Measurements from ENCODE around the gene SOD1.

SOD1 gene

DNA sequence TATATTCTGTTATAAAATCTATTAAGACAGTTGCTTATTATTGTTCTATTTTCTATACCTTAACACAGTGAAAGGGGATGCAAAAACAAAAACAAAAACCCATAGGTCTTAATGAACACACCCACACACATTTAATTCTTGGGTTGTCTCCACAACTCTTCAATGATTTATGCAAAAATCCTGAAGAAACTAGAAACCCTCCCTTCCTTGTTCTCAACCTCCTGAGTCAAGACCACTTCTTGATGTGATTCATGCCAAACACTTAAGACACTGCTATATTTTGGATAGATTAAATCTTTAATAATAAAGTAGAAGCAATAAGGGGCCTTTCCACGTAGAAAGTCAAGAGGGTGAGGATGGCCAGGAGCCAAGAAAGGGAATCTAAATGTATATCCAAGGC is 49.0 kb downstream of the SOD1 start:
- Histone ChIP-seq H3K36me3 (ENCODE audit: control insufficient read depth, insufficient read depth, low read length) (peaks cover 16% of the 10 kb centered on the region), H3K4me1 (ENCODE audit: control insufficient read depth, insufficient read depth, low read length, poor library complexity, severe bottlenecking) (peaks cover 9% of the 10 kb centered on the region), H3K4me3 (ENCODE audit: extremely low read depth, insufficient read depth, low read length, poor library complexity, severe bottlenecking) (no peak overlapping the region), H3K9me3 (ENCODE audit: control insufficient read depth, low read length) (no peaks in the 10 kb centered on the region), H3K27ac (ENCODE audit: low read depth, low read length, severe bottlenecking) (no peak overlapping the region)
- WGBS, 2 experiments (ENCODE audit: insufficient coverage in 2 of 2) = 100% methylated on average over 1 of the region's 1 CpG

- H3K4me3 ChIP-seq (ENCODE audit: extremely low read depth, insufficient read depth, low read length, poor library complexity, severe bottlenecking) = no peak overlapping the region
- H3K9me3 ChIP-seq (ENCODE audit: control insufficient read depth, low read length) = no peaks in the 10 kb centered on the region
- 80% methylated on average over 1 of the region's 1 CpG; no CpG with 5 or more reads in 1 of the 2 experiments for WGBS, 2 experiments (ENCODE audit: insufficient coverage in 2 of 2)
- peaks cover 26% of the 10 kb centered on the region for H3K4me1 ChIP-seq (ENCODE audit: control insufficient read depth, insufficient read depth, low read length, poor library complexity, severe bottlenecking)
- no peak overlapping the region for H3K27ac ChIP-seq (ENCODE audit: low read depth, low read length, severe bottlenecking)
- peaks cover 4% of the 10 kb centered on the region for H3K36me3 ChIP-seq (ENCODE audit: control insufficient read depth, insufficient read depth, low read length)
These were observed 51.1 kb downstream of the SOD1 start for GRCh38 chr21:31710586-31710985.

DNA sequence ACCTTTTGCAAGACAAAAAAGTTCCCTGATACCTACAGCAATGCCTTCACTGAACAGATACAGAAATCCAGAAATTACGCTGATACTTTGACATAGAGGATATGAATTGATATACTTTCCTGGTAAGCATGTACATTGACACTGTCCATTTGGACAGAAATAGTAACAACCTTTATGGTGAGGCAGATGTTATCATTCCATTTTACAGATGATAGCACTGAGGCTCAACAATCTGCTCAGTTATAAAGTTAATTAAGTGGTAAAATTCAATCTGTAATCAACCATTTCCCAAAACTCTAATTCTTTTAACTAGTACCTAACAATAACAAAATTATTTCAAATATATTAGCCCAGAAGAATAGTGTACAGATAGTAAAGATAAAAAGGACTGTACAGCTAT is 51.8 kb downstream of the SOD1 start:
- no peak overlapping the region for H3K27ac ChIP-seq (ENCODE audit: low read depth, low read length, severe bottlenecking)
- H3K9me3 ChIP-seq (ENCODE audit: control insufficient read depth, low read length) = no peaks in the 10 kb centered on the region
- peaks cover 26% of the 10 kb centered on the region for H3K4me1 ChIP-seq (ENCODE audit: control insufficient read depth, insufficient read depth, low read length, poor library complexity, severe bottlenecking)
- WGBS, 2 experiments (ENCODE audit: insufficient coverage in 2 of 2) = no CpG with 5 or more reads among the region's 1 CpG
- H3K4me3 ChIP-seq (ENCODE audit: extremely low read depth, insufficient read depth, low read length, poor library complexity, severe bottlenecking) = no peak overlapping the region
- H3K36me3 ChIP-seq (ENCODE audit: control insufficient read depth, insufficient read depth, low read length) = peaks cover 3% of the 10 kb centered on the region

DNA sequence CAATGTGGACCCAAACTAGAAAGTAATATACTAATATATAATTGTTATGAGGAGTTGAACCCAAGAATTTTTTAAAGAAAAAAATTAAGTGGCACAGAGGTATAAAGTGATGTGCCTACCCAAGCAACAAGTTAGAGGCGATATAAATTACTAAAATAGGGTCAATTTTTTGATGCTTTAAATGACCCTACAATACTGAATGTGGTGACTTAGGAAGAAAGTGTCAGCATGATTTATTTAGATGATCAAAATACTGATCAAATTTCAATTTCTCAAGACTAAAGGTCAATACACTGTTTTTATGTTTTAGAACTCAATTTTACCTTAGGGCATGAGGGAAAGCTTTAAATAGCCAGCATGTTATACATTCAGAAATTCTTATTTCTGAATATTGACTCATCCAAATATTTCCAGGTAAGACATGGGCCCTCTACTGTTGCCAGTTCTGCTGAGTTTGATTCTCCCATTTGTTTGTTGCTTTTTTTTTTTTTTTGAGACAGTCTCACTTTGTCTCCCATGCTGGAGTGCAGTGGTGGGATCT is 52.3 kb downstream of the SOD1 start:
- H3K9me3 ChIP-seq (ENCODE audit: control insufficient read depth, low read length) = no peaks in the 10 kb centered on the region
- H3K4me1 ChIP-seq (ENCODE audit: control insufficient read depth, insufficient read depth, low read length, poor library complexity, severe bottlenecking) = peaks cover 26% of the 10 kb centered on the region
- no CpG with 5 or more reads among the region's 1 CpG for WGBS, 2 experiments (ENCODE audit: insufficient coverage in 2 of 2)

DNA sequence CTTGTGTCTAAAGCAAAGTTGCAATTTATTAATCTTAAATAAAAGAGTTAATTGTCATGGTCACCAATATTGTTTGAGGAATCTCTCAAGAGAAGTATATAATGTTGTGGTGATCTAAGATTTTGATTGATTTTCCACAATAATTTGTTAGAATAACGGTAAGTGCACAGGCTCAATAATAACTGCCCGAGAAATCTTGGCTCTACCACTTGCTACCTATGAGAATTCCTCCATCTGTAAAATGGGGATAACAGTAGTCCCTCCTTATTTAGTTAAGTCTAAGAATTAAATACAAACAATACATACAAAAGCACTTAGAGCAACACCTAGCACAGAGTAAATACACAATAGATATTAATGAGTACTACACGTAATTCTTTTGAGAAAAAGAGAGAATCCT is 53.6 kb downstream of the SOD1 start:
- Histone ChIP-seq H3K4me3 (ENCODE audit: extremely low read depth, insufficient read depth, low read length, poor library complexity, severe bottlenecking) (no peak overlapping the region), H3K36me3 (ENCODE audit: control insufficient read depth, insufficient read depth, low read length) (no peaks in the 10 kb centered on the region), H3K4me1 (ENCODE audit: control insufficient read depth, insufficient read depth, low read length, poor library complexity, severe bottlenecking) (peaks cover 26% of the 10 kb centered on the region), H3K27ac (ENCODE audit: low read depth, low read length, severe bottlenecking) (no peak overlapping the region), H3K9me3 (ENCODE audit: control insufficient read depth, low read length) (no peaks in the 10 kb centered on the region)
- WGBS, 2 experiments (ENCODE audit: insufficient coverage in 2 of 2) = 100% methylated on average over 1 of the region's 3 CpGs; no CpG with 5 or more reads in 1 of the 2 experiments

More for the DNA sequence above, 52.3 kb downstream of the SOD1 start:
- Histone ChIP-seq H3K36me3 (ENCODE audit: control insufficient read depth, insufficient read depth, low read length) (no peaks in the 10 kb centered on the region), H3K4me3 (ENCODE audit: extremely low read depth, insufficient read depth, low read length, poor library complexity, severe bottlenecking) (no peak overlapping the region), H3K27ac (ENCODE audit: low read depth, low read length, severe bottlenecking) (no peak overlapping the region)

DNA sequence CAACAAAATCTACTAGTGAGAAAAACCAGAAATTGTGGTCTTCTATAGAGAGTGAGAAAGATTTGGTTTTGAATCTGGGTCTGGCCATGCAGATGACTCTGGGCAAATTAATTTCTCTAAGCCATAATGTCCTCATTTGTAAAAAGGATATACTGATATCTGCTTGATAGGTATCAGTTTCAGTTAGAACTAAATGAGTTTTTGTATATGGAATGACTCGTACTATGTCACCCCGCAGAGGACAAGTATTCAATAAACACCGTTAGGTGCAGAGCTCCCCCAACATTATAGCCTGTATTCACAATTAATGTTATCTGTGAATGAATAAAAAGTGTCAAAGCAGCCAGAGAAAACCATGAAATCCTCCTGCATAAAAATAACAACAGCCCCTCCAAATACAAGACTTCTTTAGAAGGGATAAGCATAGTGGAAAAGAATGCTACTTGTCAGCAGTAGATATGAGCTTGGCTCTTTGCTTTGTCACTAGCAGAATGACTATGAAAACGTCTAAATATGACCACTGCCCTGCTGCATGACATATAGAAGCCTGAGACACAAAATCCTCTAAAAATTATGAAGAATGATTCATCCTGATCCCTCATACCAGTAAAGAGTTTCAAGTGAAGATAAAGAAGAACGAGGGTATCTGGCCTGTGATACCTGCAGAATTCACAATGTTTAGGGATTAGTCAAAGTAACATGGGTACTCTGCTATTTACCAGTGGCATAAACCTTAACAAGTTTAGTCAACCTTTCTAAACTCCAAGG is 54.7 kb downstream of the SOD1 start:
- H3K4me1 ChIP-seq (ENCODE audit: control insufficient read depth, insufficient read depth, low read length, poor library complexity, severe bottlenecking) = peaks cover 26% of the 10 kb centered on the region
- H3K27ac ChIP-seq (ENCODE audit: low read depth, low read length, severe bottlenecking) = no peak overlapping the region
- WGBS, 2 experiments (ENCODE audit: insufficient coverage in 2 of 2) = no CpG with 5 or more reads among the region's 5 CpGs
- H3K36me3 ChIP-seq (ENCODE audit: control insufficient read depth, insufficient read depth, low read length) = peaks cover 3% of the 10 kb centered on the region
- no peaks in the 10 kb centered on the region for H3K9me3 ChIP-seq (ENCODE audit: control insufficient read depth, low read length)
- no peak overlapping the region for H3K4me3 ChIP-seq (ENCODE audit: extremely low read depth, insufficient read depth, low read length, poor library complexity, severe bottlenecking)

- Histone ChIP-seq H3K27ac (ENCODE audit: low read depth, low read length, severe bottlenecking) (peak overlapping the region; percentile 24), H3K4me3 (ENCODE audit: extremely low read depth, insufficient read depth, low read length, poor library complexity, severe bottlenecking) (no peak overlapping the region), H3K36me3 (ENCODE audit: control insufficient read depth, insufficient read depth, low read length) (peaks cover 6% of the 10 kb centered on the region), H3K9me3 (ENCODE audit: control insufficient read depth, low read length) (no peaks in the 10 kb centered on the region), H3K4me1 (ENCODE audit: control insufficient read depth, insufficient read depth, low read length, poor library complexity, severe bottlenecking) (peaks cover 26% of the 10 kb centered on the region)
- WGBS, 2 experiments (ENCODE audit: insufficient coverage in 2 of 2) = 100% methylated on average over 1 of the region's 5 CpGs; no CpG with 5 or more reads in 1 of the 2 experiments
These were observed 55.4 kb downstream of the SOD1 start for GRCh38 chr21:31714741-31715365.

DNA sequence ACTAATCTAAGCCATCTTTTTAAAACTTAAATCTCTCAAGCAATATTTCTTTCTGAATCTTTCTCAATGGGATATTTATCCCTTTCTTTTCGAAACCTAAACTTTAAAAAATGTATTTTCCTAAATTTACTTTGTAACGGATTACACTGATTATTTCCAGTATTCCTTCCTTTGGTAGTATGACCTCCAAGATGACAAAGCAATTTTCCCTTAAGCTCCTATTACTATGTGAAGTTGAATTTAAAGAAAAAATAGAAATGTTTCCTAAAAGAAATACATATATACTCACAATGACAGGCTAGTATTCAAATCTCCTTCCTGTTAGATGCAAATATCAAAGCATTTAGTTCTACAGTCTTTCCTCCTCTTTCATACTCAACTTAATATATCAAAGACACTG is 56.6 kb downstream of the SOD1 start:
- H3K36me3 ChIP-seq (ENCODE audit: control insufficient read depth, insufficient read depth, low read length) = peaks cover 6% of the 10 kb centered on the region
- no peaks in the 10 kb centered on the region for H3K9me3 ChIP-seq (ENCODE audit: control insufficient read depth, low read length)
- H3K4me3 ChIP-seq (ENCODE audit: extremely low read depth, insufficient read depth, low read length, poor library complexity, severe bottlenecking) = no peak overlapping the region
- 86 to 100% methylated on average over 1 of the region's 2 CpGs for WGBS, 2 experiments (ENCODE audit: insufficient coverage in 2 of 2)
- H3K4me1 ChIP-seq (ENCODE audit: control insufficient read depth, insufficient read depth, low read length, poor library complexity, severe bottlenecking) = peaks cover 18% of the 10 kb centered on the region
- H3K27ac ChIP-seq (ENCODE audit: low read depth, low read length, severe bottlenecking) = peak overlapping the region; percentile 3

Measured in mesodermal cell (in vitro differentiated cells).